GM21717 (cell line): ENCODE data around the gene PCLO.
"Not testable (repeated sequence)": the region's sequence is repeated elsewhere in the genome, so short reads cannot be mapped to it uniquely, and the experiment has no call there.

Experiments
- ATAC-seq: cut with Tn5 transposase; IDR thresholded peaks from one replicate; pipeline ENCODE4 v1.9.1; 2021; ENCODE audit warnings: mild to moderate bottlenecking, moderate library complexity; ENCODE audit not compliant: unreplicated experiment

The PCLO gene

GRCh38 chr7:82742163-82742562 is 420.5 kb downstream of the PCLO start:
- ATAC-seq, result no peak

GRCh38 chr7:82741493-82741892 is 421.2 kb downstream of the PCLO start:
- ATAC-seq, result no peak

- ATAC-seq, result no peak
Measured at GRCh38 chr7:82740246-82740848, 422.3 kb downstream of the PCLO start.

- ATAC-seq, result no peak
Measured at GRCh38 chr7:82736633-82737032, 426.1 kb downstream of the PCLO start.

GRCh38 chr7:82732677-82733076 is 430.0 kb downstream of the PCLO start:
- no peak for ATAC-seq

- ATAC-seq, result no peak
Measured at GRCh38 chr7:82729172-82730030, 433.3 kb downstream of the PCLO start.

GRCh38 chr7:82726038-82726800 is 436.5 kb downstream of the PCLO start:
- ATAC-seq, result no peak

GRCh38 chr7:82723411-82723810 is 439.3 kb downstream of the PCLO start:
- no peak for ATAC-seq

- ATAC-seq, result no peak
Measured at GRCh38 chr7:82722946-82723345, 439.7 kb downstream of the PCLO start.

- ATAC-seq, result peak; percentile 79
Measured at GRCh38 chr7:82715344-82715743, 447.3 kb downstream of the PCLO start.

GRCh38 chr7:82714883-82715282 is 447.8 kb downstream of the PCLO start:
- peak; percentile 20 for ATAC-seq

GRCh38 chr7:82713506-82713905 is 449.2 kb downstream of the PCLO start:
- ATAC-seq, result no peak

GRCh38 chr7:82706344-82706743 is 456.3 kb downstream of the PCLO start:
- not testable (repeated sequence) for ATAC-seq

GRCh38 chr7:82705517-82706260 is 457.0 kb downstream of the PCLO start:
- ATAC-seq, result no peak

GRCh38 chr7:82704121-82704520 is 458.6 kb downstream of the PCLO start:
- ATAC-seq, result no peak
